AML-193 (cell line): ENCODE data around the gene THPO.
"Not testable (repeated sequence)": the region's sequence is repeated elsewhere in the genome, so short reads cannot be mapped to it uniquely, and the experiment has no call there.

Experiments used
- DNase-seq, 2 experiments: peaks; one replicate each; lab custom pipeline; 2025; lab: John Stamatoyannopoulos, UW

Gene THPO

GRCh38 chr3:184349563-184350470, 28.2 kb downstream of the THPO start:
- no peak for DNase-seq

GRCh38 chr3:184348057-184348382, 30.0 kb downstream of the THPO start:
- no peak for DNase-seq

GRCh38 chr3:184347321-184348056, 30.5 kb downstream of the THPO start:
- DNase-seq: no peak

- no peak for DNase-seq
These were observed 31.4 kb downstream of the THPO start for GRCh38 chr3:184346480-184347190.

- DNase-seq: peak; percentile 65 to 87
These were observed 32.5 kb downstream of the THPO start for GRCh38 chr3:184345317-184346144.

GRCh38 chr3:184344579-184345316, 33.3 kb downstream of the THPO start:
- no peak for DNase-seq

- no peak for DNase-seq
These were observed 34.7 kb downstream of the THPO start for GRCh38 chr3:184343200-184343876.

GRCh38 chr3:184341925-184342324, 36.1 kb downstream of the THPO start:
- no peak for DNase-seq

- not testable (repeated sequence) for DNase-seq
These were observed 38.4 kb downstream of the THPO start for GRCh38 chr3:184339451-184340135.

- no peak for DNase-seq
These were observed 39.0 kb downstream of the THPO start for GRCh38 chr3:184339001-184339400.

GRCh38 chr3:184338511-184338945, 39.5 kb downstream of the THPO start:
- no peak for DNase-seq

- DNase-seq: no peak
These were observed 40.0 kb downstream of the THPO start for GRCh38 chr3:184337981-184338380.

- no peak for DNase-seq
These were observed 40.6 kb downstream of the THPO start, which contains the start of gene FAM131A for GRCh38 chr3:184337399-184337714. FAM131A (plus strand) TSS chr3:184337600; CDS start chr3:184337631, 31 bp downstream.

- no peak for DNase-seq
These were observed 41.2 kb downstream of the THPO start for GRCh38 chr3:184336547-184337398.

- DNase-seq: no peak
These were observed 42.1 kb downstream of the THPO start for GRCh38 chr3:184335661-184336546.

GRCh38 chr3:184335291-184335660, 42.7 kb downstream of the THPO start:
- no peak for DNase-seq

GRCh38 chr3:184334470-184335158, 43.4 kb downstream of the THPO start:
- DNase-seq: no peak
